ENCODE data around the gene IFT88.
A peak's percentile ranks its signal among the peaks of the same experiment; 100 is the strongest.

The IFT88 gene

DNA sequence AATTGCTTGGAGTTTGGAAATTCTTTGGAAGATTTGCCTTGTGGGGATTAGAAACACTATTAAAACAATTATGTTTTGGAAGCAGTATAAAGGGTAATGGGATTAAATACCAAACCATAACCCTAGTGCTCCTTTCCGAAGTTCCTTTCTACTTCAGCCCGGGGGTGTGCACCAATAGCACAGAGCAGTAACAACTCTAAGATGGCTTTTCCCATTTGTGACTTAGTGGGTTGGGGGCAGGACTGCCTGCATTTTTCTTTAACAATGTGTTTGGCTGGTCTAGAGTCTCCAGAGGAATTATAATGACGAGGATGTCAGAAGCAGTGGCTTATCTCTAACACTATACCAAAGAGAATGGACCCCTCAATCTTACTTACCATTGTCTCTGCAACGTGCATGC is 124.7 kb downstream of the IFT88 start:
- Histone ChIP-seq H3K27ac (no peak overlapping the region), H3K9me3 (ENCODE audit: low read depth, low read length) (no peaks in the 10 kb centered on the region), H3K4me3 (no peak overlapping the region), H3K36me3 (ENCODE audit: insufficient read depth, low read length) (no peaks in the 10 kb centered on the region), H3K9ac (ENCODE audit: insufficient read length) (no peak overlapping the region)
- no peak for DNase-seq (ENCODE audit: low read depth, low spot score)
- TF ChIP-seq POLR2AphosphoS5 (IDR thresholded peaks at IDR 0.05; ENCODE audit: borderline replicate concordance, low read depth, low read length): no peak
- no peak for TF ChIP-seq FOXP2 (optimal IDR thresholded peaks at IDR 0.05; ENCODE audit: control extremely low read depth, extremely low read length, insufficient read depth)
- TF ChIP-seq EZH2 (IDR thresholded peaks at IDR 0.05): no peak

DNA sequence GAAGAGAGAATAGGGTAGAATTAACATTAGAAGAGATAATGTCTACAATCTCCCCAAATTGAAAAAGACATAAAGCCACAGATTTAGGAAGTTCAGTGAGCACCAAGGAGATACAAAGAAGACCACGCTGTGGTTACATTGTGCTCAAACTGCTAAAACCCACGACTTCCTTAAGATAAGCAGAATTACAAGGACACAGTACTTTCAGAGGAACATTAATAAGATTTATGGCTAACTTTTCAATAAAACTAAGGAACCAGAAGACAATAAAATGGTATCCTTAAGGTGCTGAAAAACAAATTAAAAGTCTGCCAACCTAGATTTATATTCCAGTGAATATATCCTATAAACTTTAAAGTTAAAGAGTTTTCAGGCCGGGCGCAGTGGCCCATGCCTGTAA is 129.1 kb downstream of the IFT88 start:
- TF ChIP-seq POLR2AphosphoS5 (IDR thresholded peaks at IDR 0.05; ENCODE audit: borderline replicate concordance, low read depth, low read length) (peak; percentile 24; the same call in 1 of the 2 replicates), FOXP2 (optimal IDR thresholded peaks at IDR 0.05; ENCODE audit: control extremely low read depth, extremely low read length, insufficient read depth) (no peak)
- Histone ChIP-seq H3K9ac (ENCODE audit: insufficient read length) (no peak overlapping the region), H3K36me3 (ENCODE audit: insufficient read depth, low read length) (no peaks in the 10 kb centered on the region), H3K27ac (no peak overlapping the region), H3K4me3 (no peak overlapping the region), H3K9me3 (ENCODE audit: low read depth, low read length) (no peaks in the 10 kb centered on the region)
- no peak for DNase-seq (ENCODE audit: low read depth, low spot score)

DNA sequence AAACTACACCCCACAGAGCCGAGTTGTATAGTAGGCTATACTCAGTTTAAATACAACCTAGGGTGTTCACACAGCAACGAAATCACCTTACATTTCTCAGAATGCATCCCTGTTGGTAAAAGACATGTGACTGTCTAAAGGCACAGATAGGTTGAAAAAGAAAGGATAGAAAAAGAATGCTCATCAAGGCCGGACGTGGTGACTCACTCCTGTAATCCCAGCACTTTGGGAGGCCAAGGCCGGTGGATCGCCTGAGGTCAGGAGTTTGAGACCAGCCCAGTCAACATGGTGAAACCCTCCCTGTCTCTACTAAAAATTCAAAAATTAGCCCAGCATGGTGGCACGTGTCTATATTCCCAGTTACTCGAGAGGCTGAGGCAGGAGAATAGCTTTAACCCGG is 132.8 kb downstream of the IFT88 start:
- TF ChIP-seq POLR2AphosphoS5 (IDR thresholded peaks at IDR 0.05; ENCODE audit: borderline replicate concordance, low read depth, low read length) (no peak), EZH2 (IDR thresholded peaks at IDR 0.05) (no peak), FOXP2 (optimal IDR thresholded peaks at IDR 0.05; ENCODE audit: control extremely low read depth, extremely low read length, insufficient read depth) (no peak)
- no peak for DNase-seq (ENCODE audit: low read depth, low spot score)
- Histone ChIP-seq H3K27ac (no peak overlapping the region), H3K9me3 (ENCODE audit: low read depth, low read length) (no peaks in the 10 kb centered on the region), H3K36me3 (ENCODE audit: insufficient read depth, low read length) (no peaks in the 10 kb centered on the region), H3K4me3 (no peak overlapping the region), H3K9ac (ENCODE audit: insufficient read length) (no peak overlapping the region)

DNA sequence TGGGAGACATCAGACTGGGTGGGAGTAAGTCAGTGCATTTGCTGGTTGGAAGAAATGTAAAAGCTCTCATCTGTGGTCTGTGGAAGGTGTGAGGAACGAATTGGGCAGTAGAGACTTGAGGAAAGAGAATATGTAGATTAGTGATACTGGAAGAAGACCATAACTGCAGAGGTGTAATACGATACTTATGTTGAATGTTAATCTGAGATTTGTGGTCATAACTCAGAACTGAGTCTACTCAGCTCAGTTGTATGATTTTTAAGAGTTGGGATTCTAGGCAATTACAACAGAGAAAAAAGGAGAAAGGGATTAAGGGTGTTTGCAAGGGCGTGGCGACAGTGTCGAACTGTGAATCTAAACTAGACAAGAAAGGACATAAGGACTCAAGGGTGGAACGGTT is 133.3 kb downstream of the IFT88 start:
- DNase-seq (ENCODE audit: low read depth, low spot score): no peak
- no peak overlapping the region for H3K9ac ChIP-seq (ENCODE audit: insufficient read length)
- H3K4me3 ChIP-seq: no peak overlapping the region
- H3K27ac ChIP-seq: no peak overlapping the region
- no peak for TF ChIP-seq FOXP2 (optimal IDR thresholded peaks at IDR 0.05; ENCODE audit: control extremely low read depth, extremely low read length, insufficient read depth)
- TF ChIP-seq POLR2AphosphoS5 (IDR thresholded peaks at IDR 0.05; ENCODE audit: borderline replicate concordance, low read depth, low read length): no peak
- no peak for TF ChIP-seq EZH2 (IDR thresholded peaks at IDR 0.05)
- no peaks in the 10 kb centered on the region for H3K9me3 ChIP-seq (ENCODE audit: low read depth, low read length)
- no peaks in the 10 kb centered on the region for H3K36me3 ChIP-seq (ENCODE audit: insufficient read depth, low read length)

DNA sequence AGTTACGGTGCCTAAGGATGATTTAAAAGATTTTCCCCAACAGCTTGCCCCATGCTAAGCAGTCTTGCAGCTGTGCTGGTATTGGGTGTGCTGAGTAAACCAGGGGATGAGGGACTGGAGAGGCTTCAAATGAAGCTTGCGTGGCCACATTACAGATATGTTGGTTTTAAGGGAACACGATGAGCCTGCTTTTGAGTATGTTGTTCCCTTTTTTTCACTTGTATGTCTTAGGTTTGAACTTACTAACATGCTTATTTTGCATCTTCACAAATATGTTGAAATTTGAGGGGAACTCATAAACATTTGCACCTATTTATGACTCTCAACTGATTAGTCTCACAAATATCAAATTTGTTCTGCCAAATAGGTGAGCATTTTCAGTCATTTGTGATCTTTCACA is 134.5 kb downstream of the IFT88 start:
- Histone ChIP-seq H3K4me3 (no peak overlapping the region), H3K9ac (ENCODE audit: insufficient read length) (no peak overlapping the region), H3K9me3 (ENCODE audit: low read depth, low read length) (no peaks in the 10 kb centered on the region), H3K27ac (no peak overlapping the region), H3K36me3 (ENCODE audit: insufficient read depth, low read length) (no peaks in the 10 kb centered on the region)
- TF ChIP-seq POLR2AphosphoS5 (IDR thresholded peaks at IDR 0.05; ENCODE audit: borderline replicate concordance, low read depth, low read length) (no peak), FOXP2 (optimal IDR thresholded peaks at IDR 0.05; ENCODE audit: control extremely low read depth, extremely low read length, insufficient read depth) (no peak), EZH2 (IDR thresholded peaks at IDR 0.05) (no peak)
- no peak for DNase-seq (ENCODE audit: low read depth, low spot score)

DNA sequence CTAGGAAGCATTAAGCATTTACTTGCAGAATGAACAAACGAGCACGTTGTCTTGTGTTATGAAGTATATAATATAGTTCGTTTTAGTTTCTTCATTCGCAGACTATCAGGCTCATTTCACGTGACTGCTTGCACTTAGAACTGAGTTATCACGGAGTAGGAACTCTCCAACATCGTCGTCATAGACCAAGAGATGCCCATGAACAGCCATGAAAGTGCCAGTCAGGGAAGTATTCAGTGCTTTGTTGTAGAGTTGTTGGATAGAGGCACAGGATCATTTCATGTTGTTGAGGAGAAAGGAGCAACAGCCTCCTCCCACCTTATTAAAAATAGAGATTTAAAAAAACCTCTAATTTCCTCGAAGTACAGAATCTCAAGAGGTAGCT is 135.6 kb downstream of the IFT88 start:
- H3K9me3 ChIP-seq (ENCODE audit: low read depth, low read length): no peaks in the 10 kb centered on the region
- no peak overlapping the region for H3K27ac ChIP-seq
- no peak overlapping the region for H3K9ac ChIP-seq (ENCODE audit: insufficient read length)
- DNase-seq (ENCODE audit: low read depth, low spot score): no peak
- no peaks in the 10 kb centered on the region for H3K36me3 ChIP-seq (ENCODE audit: insufficient read depth, low read length)
- H3K4me3 ChIP-seq: no peak overlapping the region
- TF ChIP-seq POLR2AphosphoS5 (IDR thresholded peaks at IDR 0.05; ENCODE audit: borderline replicate concordance, low read depth, low read length): no peak

DNA sequence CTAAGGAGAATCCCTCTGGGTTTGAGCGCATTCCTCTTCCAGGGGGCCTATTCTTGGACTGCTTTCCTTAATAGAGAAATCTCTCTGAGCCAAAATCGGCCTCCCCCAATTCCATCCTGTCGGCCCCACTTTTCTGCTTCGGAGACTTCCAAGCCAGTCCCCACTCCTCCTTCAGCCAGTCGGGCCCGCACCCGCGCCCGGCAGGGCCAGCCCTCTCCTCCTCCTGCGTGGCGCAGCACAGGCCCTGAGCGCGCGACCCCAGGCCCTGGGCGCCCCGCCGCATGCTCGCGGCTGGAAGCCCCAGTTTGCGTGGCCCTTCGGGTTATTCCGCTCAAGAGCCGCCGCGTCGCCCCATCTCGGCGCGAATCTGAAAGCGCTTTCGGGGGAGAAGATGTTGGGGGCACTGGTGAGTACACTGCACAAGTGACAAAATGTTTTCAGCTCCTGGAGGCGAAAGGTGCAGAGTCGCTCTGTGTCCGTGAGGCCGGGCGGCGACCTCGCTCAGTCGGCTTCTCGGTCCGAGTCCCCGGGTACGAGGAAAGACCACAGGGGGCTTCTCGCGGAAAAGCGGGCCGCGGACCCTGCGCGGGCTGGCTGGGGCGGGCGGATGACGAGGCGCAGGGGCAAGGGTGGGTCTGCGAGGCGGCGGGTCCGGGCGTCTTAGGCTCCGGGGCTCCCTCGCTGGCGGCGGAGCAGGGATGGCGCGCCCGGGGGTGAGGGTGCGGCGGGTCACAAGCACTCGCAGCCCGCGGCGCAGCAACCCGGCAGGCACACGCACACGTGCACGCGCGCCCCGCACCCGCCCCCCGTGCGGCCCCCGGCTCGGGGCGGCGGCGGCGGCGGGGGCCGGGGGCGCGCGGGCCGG is 136.2 kb downstream of the IFT88 start, which contains the start of gene IL17D:
IL17D (plus strand) TSS at position 785 of the 865 bp plus-strand sequence. CDS start 303 bp downstream, outside the sequence.
- Histone ChIP-seq H3K27ac (no peak within 1 kb of the TSS), H3K9ac (ENCODE audit: insufficient read length) (no peak within 1 kb of the TSS), H3K4me3 (peak within 1 kb of the TSS; percentile 78), H3K36me3 (ENCODE audit: insufficient read depth, low read length) (no peaks in the 10 kb centered on the region), H3K9me3 (ENCODE audit: low read depth, low read length) (no peaks in the 10 kb centered on the region)
- DNase-seq (ENCODE audit: low read depth, low spot score): no peak
- TF ChIP-seq EZH2 (IDR thresholded peaks at IDR 0.05): no peak
- no peak for TF ChIP-seq FOXP2 (optimal IDR thresholded peaks at IDR 0.05; ENCODE audit: control extremely low read depth, extremely low read length, insufficient read depth)
- no peak for TF ChIP-seq POLR2AphosphoS5 (IDR thresholded peaks at IDR 0.05; ENCODE audit: borderline replicate concordance, low read depth, low read length)

DNA sequence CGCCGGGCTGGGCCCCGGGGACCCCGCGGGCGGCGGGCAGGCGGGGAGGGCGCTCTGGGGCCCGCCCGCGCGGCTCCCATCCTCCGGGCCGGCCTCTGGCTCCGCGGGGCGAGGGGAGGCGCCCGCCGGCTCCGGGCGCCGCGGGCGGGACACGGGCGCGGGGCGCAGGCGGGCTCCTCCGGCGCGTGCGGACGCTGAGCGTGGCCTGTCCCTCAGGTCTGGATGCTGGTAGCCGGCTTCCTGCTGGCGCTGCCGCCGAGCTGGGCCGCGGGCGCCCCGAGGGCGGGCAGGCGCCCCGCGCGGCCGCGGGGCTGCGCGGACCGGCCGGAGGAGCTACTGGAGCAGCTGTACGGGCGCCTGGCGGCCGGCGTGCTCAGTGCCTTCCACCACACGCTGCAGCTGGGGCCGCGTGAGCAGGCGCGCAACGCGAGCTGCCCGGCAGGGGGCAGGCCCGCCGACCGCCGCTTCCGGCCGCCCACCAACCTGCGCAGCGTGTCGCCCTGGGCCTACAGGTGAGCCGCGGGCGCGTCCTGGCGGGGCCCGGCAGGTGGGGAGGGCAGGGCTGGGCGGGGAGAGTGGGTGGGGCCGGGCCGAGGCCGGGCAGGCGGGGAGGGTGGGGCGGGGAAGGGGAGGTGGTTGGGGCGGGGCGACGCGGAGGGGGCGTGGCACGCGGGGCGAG is 137.0 kb downstream of the IFT88 start:
- Histone ChIP-seq H3K36me3 (ENCODE audit: insufficient read depth, low read length) (no peaks in the 10 kb centered on the region), H3K4me3 (peak overlapping the region; percentile 76), H3K27ac (no peak overlapping the region), H3K9me3 (ENCODE audit: low read depth, low read length) (no peaks in the 10 kb centered on the region), H3K9ac (ENCODE audit: insufficient read length) (no peak overlapping the region)
- TF ChIP-seq FOXP2 (optimal IDR thresholded peaks at IDR 0.05; ENCODE audit: control extremely low read depth, extremely low read length, insufficient read depth) (no peak), POLR2AphosphoS5 (IDR thresholded peaks at IDR 0.05; ENCODE audit: borderline replicate concordance, low read depth, low read length) (no peak), EZH2 (IDR thresholded peaks at IDR 0.05) (no peak)
- no peak for DNase-seq (ENCODE audit: low read depth, low spot score)

Measured in SK-N-MC (cell line).